Measurements from ENCODE around the gene SEC16B.

DNA sequence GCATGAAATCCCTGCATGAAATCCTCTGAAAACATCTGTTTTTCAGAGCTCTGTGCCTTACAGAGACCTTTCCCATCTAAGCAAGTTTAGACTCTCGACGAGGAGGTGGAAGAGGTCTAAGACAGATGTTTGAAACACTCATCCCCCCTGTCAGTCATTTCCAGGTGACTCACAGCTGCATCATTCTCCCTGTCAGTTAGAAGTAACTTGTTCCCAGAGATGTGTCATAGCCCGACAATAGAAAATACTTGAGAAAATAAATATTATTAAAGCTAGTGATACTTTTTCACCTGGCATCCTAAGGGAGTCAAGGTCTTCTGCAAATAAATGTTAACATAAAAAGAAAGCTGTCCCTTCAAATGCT is 41.6 kb upstream of the SEC16B start:
- no peak for TF ChIP-seq EZH2 (IDR thresholded peaks at IDR 0.05; ENCODE audit: borderline replicate concordance, low read length)
- TF ChIP-seq, protein P1, sequence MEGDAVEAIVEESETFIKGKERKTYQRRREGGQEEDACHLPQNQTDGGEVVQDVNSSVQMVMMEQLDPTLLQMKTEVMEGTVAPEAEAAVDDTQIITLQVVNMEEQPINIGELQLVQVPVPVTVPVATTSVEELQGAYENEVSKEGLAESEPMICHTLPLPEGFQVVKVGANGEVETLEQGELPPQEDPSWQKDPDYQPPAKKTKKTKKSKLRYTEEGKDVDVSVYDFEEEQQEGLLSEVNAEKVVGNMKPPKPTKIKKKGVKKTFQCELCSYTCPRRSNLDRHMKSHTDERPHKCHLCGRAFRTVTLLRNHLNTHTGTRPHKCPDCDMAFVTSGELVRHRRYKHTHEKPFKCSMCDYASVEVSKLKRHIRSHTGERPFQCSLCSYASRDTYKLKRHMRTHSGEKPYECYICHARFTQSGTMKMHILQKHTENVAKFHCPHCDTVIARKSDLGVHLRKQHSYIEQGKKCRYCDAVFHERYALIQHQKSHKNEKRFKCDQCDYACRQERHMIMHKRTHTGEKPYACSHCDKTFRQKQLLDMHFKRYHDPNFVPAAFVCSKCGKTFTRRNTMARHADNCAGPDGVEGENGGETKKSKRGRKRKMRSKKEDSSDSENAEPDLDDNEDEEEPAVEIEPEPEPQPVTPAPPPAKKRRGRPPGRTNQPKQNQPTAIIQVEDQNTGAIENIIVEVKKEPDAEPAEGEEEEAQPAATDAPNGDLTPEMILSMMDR (IDR thresholded peaks at IDR 0.05; ENCODE audit: low read length), result no peak

Data from OCI-LY1 (cell line).